ENCODE measurements around the gene NSUN2. TPM values are rescaled to one million over a fixed set of nuclear protein-coding genes. Genes with fewer than 3 reads are reported as not detected.

NSUN2 gene
- total RNA-seq, 4 donors from 2014 or later = 38.9 to 51.2 (median 50.6) TPM

GRCh38 chr5:6557807-6558575 lies 74.9 kb downstream of the NSUN2 start:
- Histone ChIP-seq H3K4me3 (no peak overlapping the region), H3K4me1 (no peaks in the 10 kb centered on the region)
- no peak for DNase-seq

GRCh38 chr5:6556802-6557102 lies 76.1 kb downstream of the NSUN2 start:
- no peak for DNase-seq
- TF ChIP-seq POLR2A (IDR thresholded peaks at IDR 0.05) = no peak
- TF ChIP-seq CTCF (IDR thresholded peaks at IDR 0.05) = no peak
- H3K4me1 ChIP-seq = no peaks in the 10 kb centered on the region
- H3K9me3 ChIP-seq = no peaks in the 10 kb centered on the region
- H3K4me3 ChIP-seq = no peak overlapping the region
- H3K27ac ChIP-seq = no peak overlapping the region
- no peaks in the 10 kb centered on the region for H3K36me3 ChIP-seq
- intact Hi-C loops (cut with DNase I; ENCODE audit: low total_unique reads) = no loop called here
- H3K27me3 ChIP-seq = no peaks in the 10 kb centered on the region

More at GRCh38 chr5:6557807-6558575, 74.9 kb downstream of the NSUN2 start:
- Histone ChIP-seq H3K36me3 (no peaks in the 10 kb centered on the region), H3K27me3 (no peaks in the 10 kb centered on the region), H3K27ac (no peak overlapping the region), H3K9me3 (no peaks in the 10 kb centered on the region)
- TF ChIP-seq POLR2A (IDR thresholded peaks at IDR 0.05) = no peak
- TF ChIP-seq CTCF (IDR thresholded peaks at IDR 0.05) = no peak
- intact Hi-C loops (cut with DNase I; ENCODE audit: low total_unique reads) = no loop called here

GRCh38 chr5:6556089-6556801 lies 76.6 kb downstream of the NSUN2 start:
- TF ChIP-seq CTCF (IDR thresholded peaks at IDR 0.05) (no peak), POLR2A (IDR thresholded peaks at IDR 0.05) (no peak)
- no peak for DNase-seq
- Histone ChIP-seq H3K36me3 (no peaks in the 10 kb centered on the region), H3K4me3 (no peak overlapping the region), H3K27me3 (no peaks in the 10 kb centered on the region), H3K4me1 (no peaks in the 10 kb centered on the region), H3K27ac (no peak overlapping the region), H3K9me3 (no peaks in the 10 kb centered on the region)
- intact Hi-C loops (cut with DNase I; ENCODE audit: low total_unique reads) = no loop called here

- Histone ChIP-seq H3K4me1 (no peaks in the 10 kb centered on the region), H3K27ac (no peak overlapping the region), H3K4me3 (no peak overlapping the region), H3K27me3 (no peaks in the 10 kb centered on the region), H3K9me3 (no peaks in the 10 kb centered on the region), H3K36me3 (no peaks in the 10 kb centered on the region)
- TF ChIP-seq POLR2A (IDR thresholded peaks at IDR 0.05) = no peak
- no peak for TF ChIP-seq CTCF (IDR thresholded peaks at IDR 0.05)
- no peak for DNase-seq
- intact Hi-C loops (cut with DNase I; ENCODE audit: low total_unique reads) = no loop called here
Measured at GRCh38 chr5:6554812-6555211, 78.0 kb downstream of the NSUN2 start.

GRCh38 chr5:6553972-6554371 lies 78.9 kb downstream of the NSUN2 start:
- Histone ChIP-seq H3K4me3 (no peak overlapping the region), H3K27ac (no peak overlapping the region), H3K36me3 (no peaks in the 10 kb centered on the region), H3K9me3 (no peaks in the 10 kb centered on the region), H3K4me1 (no peaks in the 10 kb centered on the region), H3K27me3 (no peaks in the 10 kb centered on the region)
- intact Hi-C loops (cut with DNase I; ENCODE audit: low total_unique reads) = no loop called here
- TF ChIP-seq POLR2A (IDR thresholded peaks at IDR 0.05) (no peak), CTCF (IDR thresholded peaks at IDR 0.05) (no peak)
- DNase-seq = no peak

All from uterus (tissue), 4 donors.